ENCODE measurements around the gene RPL7A.
"Not testable (repeated sequence)": the region's sequence is repeated elsewhere in the genome, so short reads cannot be mapped to it uniquely, and the experiment has no call there.

The RPL7A gene

DNA sequence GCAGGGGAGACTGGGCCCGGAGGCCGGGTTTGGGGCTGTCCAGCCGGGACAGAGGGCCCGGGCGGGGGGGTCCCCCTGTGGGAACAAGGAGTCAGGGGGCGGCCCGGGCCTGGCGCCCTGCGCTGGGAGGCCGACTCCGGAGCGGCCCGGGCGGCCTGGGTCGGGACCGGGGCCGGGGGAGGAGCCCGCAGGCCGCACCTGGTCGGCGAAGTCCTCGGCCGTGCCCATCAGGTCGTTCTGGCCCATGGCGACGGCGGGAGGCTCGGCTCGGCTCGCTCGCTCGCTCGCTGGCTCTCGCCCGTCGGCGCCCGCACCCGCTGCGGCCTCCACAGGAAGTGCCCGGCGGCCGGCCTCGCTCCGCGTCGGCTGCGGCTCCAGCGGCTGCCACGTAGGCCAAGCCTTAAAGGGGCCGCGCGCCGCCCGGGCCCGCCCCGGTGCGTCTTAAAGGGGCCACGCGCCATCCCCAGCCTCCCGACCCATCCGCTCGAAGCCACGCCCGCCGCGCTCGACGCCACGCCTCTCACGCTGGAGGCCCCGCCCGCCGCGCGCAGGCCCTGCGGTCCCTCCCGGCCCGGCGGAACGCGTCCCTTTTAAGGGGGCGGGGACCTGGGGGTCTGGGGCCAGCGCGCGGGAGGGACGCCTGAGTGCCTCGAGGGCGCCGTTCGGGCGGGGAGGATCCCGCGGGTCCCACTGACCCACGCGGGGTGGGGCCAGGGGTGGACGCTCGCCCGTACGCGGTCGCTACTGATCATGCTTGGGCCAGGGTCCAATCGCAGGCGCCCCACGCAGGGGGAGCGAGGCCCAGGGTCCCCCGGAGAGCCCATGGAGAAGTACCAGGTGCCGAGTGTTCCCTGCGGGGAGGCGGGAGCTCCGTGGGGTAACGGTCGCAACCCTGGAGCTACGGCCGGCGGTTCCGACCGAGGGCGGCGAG lies 28.0 kb downstream of the RPL7A start, which contains the start of the genes STKLD1 and SURF4:
TSS of gene STKLD1 (plus strand) at position 643 of the 931 bp plus-strand sequence. CDS start at position 751, 108 bp downstream.
TSS of gene SURF4 (minus strand) at position 337 of the 931 bp plus-strand sequence. CDS start at position 246, 91 bp downstream.
- DNase-seq (ENCODE audit: low read depth in 2 of 2) = peak; percentile 96 to 98
- TF ChIP-seq, protein P1, sequence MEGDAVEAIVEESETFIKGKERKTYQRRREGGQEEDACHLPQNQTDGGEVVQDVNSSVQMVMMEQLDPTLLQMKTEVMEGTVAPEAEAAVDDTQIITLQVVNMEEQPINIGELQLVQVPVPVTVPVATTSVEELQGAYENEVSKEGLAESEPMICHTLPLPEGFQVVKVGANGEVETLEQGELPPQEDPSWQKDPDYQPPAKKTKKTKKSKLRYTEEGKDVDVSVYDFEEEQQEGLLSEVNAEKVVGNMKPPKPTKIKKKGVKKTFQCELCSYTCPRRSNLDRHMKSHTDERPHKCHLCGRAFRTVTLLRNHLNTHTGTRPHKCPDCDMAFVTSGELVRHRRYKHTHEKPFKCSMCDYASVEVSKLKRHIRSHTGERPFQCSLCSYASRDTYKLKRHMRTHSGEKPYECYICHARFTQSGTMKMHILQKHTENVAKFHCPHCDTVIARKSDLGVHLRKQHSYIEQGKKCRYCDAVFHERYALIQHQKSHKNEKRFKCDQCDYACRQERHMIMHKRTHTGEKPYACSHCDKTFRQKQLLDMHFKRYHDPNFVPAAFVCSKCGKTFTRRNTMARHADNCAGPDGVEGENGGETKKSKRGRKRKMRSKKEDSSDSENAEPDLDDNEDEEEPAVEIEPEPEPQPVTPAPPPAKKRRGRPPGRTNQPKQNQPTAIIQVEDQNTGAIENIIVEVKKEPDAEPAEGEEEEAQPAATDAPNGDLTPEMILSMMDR (IDR thresholded peaks at IDR 0.05; ENCODE audit: low read depth, low read length) = no peak
- peak within 1 kb of the TSS; percentile 87 for H3K4me3 ChIP-seq (replicated peaks in 1 of 2; ENCODE audit: low read depth in 2 of 2, low read length in 2 of 2)

DNA sequence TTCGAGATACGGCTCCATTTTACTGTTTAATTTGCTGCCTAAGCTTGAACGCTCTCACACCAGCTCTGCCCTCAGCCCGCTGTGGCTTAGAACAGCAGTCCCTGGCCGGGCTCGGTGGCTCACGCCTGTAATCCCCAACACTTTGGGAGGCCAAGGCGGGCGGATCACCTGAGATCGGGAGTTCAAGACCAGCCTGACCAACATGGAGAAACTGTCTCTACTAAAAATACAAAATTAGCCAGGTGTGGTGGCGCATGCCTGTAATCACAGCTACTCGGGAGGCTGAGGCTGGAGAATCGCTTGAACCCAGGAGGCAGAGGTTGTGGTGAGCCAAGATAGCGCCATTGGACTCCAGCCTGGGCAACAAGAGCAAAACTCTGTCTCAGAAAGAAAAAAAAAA lies 29.3 kb downstream of the RPL7A start:
- not testable (repeated sequence) for H3K4me3 ChIP-seq (replicated peaks in 1 of 2; ENCODE audit: low read depth in 2 of 2, low read length in 2 of 2)

DNA sequence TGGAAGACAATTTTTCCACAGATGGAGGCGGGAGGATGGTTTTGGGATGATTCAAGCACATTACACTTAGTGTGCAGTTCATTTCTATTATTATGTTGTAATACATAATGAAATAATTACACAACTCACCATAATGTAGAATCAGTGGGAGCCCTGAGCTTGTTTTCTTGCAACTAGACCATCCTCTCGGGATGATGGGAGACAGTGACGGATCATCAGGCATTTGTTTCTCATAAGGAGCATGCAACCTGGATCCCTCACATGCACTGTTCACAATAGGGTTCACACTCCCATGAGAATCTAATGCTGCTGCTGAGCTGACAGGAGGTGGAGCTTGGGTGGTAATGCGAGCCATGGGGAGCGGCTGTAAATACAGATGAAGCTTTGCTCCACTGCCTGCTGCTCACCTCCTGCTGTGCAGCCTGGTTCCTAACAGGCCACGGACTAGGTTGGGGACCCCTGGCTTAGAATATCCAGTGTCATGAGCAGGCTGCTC lies 29.8 kb downstream of the RPL7A start:
- DNase-seq (ENCODE audit: low read depth in 2 of 2) = peak; percentile 42 to 56
- H3K4me3 ChIP-seq (replicated peaks in 1 of 2; ENCODE audit: low read depth in 2 of 2, low read length in 2 of 2) = no peak overlapping the region
- TF ChIP-seq, protein P1 (IDR thresholded peaks at IDR 0.05; ENCODE audit: low read depth, low read length) = no peak

More for the DNA sequence above, 29.3 kb downstream of the RPL7A start:
- DNase-seq (ENCODE audit: low read depth in 2 of 2) = not testable (repeated sequence)

DNA sequence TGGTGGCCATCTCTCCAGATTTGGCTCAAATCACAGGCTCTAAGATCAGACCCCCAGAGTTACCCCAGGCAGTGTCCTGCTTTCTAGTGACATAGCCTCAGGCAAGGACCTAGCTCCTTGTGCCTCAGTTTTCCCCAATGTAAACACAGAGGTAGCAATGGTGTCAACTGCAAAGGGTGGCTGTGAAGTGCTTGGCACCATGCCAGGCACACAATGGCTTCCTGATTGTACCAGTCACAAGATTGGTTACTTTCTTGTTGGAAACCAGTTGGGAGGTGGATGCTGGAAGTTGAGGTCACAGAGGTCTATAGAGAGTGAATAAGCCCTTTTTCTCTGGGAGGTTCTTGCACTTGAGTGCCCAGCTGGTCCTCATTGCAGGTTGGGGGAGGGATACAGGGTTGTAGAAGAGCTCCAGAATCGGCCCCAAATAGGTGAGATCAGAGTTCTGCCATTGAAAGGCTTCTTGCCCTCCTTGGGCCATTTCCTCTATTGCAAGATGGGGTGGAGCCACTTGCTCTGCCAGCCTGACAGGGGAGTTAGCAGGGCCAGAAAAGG lies 30.5 kb downstream of the RPL7A start:
- TF ChIP-seq, protein P1 (IDR thresholded peaks at IDR 0.05; ENCODE audit: low read depth, low read length) = no peak
- DNase-seq (ENCODE audit: low read depth in 2 of 2) = no peak

DNA sequence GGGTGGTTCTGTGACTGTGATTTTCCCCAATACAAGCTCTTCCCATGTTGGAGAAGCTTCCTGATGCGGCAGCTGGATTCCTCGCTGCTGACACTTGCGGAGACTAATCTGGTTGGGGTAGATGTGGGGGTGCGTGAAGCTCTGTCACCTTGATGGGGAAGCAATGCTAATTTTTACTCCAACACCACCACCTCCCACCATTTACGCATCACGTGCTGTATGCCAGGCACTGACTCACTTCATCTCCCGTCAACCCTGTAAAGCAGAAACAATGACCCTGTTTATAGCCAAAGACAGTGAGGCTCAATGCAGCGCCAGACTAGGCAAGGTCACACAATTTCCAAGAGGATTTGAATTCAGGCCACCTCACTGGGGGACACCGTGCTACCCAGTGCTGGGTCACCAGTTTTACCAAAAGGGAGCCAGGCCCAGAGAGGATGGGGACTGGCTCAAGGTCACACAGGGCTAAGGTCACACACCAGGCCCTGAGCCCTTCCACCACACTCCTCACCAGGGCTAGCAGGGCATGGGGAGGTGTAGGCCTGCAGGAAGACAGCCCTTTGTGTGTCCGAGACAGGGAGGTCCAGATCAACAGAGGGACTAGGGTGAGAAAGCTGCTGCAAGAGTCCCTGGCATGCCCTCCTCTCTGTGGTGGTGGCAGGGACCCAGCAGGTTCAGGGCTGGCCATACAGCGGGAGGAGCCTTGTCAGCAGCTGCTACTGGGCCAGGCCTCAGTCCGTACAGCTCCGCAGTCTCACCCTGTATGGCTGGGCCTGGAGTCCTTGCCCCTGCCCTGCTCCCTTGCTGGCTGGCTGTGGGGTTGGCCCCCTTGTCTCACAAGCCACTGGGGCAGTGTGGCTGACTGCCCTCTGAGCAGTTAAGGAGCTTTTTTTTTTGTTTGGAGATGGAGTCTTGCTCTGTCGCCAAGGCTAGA lies 31.4 kb downstream of the RPL7A start:
- TF ChIP-seq, protein P1 (IDR thresholded peaks at IDR 0.05; ENCODE audit: low read depth, low read length) = no peak
- DNase-seq (ENCODE audit: low read depth in 2 of 2) = no peak
- H3K4me3 ChIP-seq (replicated peaks in 1 of 2; ENCODE audit: low read depth in 2 of 2, low read length in 2 of 2) = no peak overlapping the region

More for the DNA sequence above, 30.5 kb downstream of the RPL7A start:
- H3K4me3 ChIP-seq (replicated peaks in 1 of 2; ENCODE audit: low read depth in 2 of 2, low read length in 2 of 2) = no peak overlapping the region

DNA sequence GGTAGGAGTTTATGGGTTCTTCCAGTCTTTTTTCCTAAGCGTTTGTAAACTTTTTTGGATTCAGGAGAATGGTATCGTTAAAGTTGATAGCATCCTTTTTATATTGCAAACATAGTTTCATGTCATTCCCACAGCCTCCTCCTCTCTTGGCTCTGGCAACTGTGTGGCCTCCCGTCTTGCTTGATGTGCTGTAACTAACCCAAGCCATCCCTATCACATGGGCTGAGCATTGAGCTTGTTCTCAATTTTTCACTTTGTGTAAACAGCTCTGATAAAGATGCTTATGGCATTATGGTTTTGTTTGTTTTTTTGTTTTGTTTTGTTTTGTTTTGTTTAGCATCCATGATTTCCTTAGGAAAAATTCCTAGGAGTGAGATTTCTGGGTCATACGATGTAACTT lies 32.7 kb downstream of the RPL7A start:
- TF ChIP-seq, protein P1 (IDR thresholded peaks at IDR 0.05; ENCODE audit: low read depth, low read length) = no peak
- DNase-seq (ENCODE audit: low read depth in 2 of 2) = no peak
- H3K4me3 ChIP-seq (replicated peaks in 1 of 2; ENCODE audit: low read depth in 2 of 2, low read length in 2 of 2) = no peak overlapping the region
